Left hindlimb (tissue), 1 donor: Measurements from ENCODE around the gene PSG6.
"Not testable (repeated sequence)": the region's sequence is repeated elsewhere in the genome, so short reads cannot be mapped to it uniquely, and the experiment has no call there.

Experiments used
- DNase-seq: peaks from one replicate; pipeline ENCODE4 v3.0.0-alpha.2; 2018

Gene PSG6

DNA sequence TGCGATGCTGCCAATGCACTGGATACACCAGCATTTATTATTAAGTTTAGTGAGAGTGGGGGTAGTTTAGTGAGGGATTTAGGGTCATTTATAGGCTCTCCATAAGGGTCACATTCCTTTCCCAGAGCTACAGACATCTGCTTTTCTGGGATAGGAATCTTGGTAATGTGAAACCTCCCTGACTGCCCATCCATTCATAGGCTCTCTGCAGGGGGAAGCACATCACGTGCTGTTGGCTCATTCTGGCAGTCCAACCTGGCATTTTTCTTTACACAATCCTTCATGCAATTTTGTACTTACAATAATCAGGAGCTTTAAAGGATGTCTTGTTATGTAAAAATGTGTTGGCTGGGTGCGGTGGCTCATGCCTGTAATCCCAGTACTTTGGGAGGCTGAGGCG lies 17.1 kb downstream of the PSG6 start:
- DNase-seq = not testable (repeated sequence)

DNA sequence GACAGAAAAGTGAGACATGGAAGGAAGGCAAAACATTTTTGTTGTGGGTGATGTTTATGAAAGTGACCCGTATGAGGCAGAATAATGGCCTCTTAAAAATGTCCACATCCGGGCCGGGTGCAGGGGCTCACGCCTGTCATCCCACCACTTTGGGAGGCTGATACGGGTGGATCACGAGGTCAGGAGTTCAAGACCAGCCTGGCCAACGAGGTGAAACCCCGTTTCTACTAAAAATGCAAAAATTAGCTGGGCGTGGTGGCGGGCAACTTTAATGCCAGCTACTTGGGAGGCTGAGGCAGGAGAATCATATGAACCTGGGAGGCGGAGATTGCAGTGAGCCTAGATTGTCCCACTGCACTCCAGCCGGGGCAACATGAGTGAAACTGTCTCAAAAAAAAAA lies 18.0 kb downstream of the PSG6 start:
- DNase-seq = not testable (repeated sequence)

DNA sequence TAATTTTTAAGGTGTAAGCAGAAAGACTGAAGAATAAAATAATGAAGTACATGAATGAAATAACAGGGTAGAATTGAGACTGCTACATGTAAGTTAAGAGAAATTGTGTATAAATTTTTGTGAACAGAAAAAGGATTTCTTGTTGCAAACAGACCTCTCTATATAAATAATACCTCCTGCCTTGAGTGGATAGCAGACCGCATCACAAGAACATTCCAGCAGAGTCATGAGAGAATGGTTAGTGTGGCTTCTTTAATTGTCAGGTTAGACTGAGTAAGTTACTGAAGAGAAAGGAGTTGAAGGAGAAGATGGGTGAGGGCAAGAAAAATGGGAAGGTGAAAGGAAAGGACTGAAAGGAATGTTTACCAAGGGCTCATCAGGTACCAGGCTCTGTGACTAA lies 18.6 kb downstream of the PSG6 start:
- DNase-seq = not testable (repeated sequence)

DNA sequence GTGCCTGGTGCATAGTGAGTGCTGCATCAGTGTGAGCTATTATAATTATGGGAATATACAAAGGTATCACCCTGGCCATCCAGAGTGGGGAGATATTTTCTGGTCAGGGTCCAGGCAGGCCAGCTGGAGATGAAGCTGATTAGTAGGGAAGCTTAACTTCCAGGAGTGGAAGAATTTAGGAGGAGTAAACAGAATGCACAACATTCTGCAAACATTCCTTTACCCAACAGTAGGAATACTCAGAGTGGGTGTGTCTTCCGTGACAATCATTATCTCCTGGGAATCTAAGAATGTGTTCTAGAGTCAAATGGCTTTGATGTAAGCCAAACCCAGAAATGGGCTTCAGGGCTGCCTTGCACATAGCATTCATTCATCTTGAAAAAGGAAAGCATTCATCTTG lies 19.0 kb downstream of the PSG6 start:
- DNase-seq = not testable (repeated sequence)

DNA sequence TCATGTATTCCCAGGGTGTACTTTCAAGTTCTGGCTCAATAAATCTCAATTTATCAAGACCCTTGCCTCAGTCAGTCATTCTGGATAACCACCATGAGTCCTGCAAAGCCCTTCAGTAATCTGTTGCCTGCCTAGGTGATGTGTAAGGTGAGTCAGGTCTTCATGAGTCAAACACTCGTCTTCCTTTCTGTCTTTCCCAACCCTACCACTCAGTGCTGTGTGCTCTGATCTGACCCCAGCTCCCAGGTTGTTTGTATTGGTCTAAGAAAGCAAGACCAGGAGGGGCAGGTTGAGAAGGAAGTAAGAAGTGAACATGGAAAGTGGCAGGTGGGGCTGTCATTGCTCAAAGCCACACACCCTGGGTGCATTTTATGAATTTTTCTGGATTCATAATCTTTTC lies 20.0 kb downstream of the PSG6 start:
- not testable (repeated sequence) for DNase-seq

DNA sequence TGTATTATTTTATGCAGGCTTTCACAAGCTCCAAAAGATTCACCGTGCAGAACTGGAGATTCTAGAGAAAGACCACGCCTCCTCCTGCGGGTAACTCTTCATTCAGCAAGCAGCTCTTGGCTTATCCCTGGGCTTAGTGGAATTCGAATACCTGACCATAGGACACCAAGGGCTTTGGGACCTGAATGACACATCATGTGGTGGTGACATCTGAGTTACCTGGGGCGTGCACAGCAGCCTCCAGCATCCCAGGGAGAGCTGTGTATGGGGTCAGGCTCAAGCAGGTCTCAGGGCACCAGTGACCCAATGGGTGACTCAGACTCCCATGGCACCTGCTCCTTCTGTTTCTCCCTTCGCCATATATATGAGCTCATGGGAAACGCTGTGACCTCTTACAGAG lies 27.2 kb downstream of the PSG6 start:
- DNase-seq = not testable (repeated sequence)

DNA sequence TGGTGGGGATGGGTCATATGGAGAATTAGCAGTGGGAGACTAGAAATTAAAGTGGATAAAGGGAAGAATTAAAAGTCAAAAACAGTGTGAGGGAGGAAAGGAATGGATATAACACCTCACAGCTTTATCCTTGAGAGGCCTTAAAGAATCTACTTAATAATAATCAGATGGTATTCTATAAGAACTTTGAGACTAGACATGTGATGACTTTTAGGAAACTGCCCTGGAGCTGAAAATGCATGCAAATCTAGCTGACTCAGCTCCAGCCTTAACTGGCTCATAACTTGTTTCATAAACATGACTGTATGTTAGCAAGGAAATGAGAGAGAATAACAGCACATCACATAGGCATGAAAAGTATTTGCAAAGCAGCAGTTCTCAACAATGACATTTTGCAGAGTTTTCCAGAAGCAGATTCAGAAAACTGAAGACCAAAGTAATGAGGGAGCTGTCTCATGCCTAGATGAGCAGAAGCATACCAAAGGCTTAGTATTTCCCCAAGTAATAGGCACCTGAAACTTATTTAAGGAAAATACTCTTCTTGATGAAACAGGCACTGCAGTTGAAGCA lies 29.7 kb downstream of the PSG6 start:
- not testable (repeated sequence) for DNase-seq

DNA sequence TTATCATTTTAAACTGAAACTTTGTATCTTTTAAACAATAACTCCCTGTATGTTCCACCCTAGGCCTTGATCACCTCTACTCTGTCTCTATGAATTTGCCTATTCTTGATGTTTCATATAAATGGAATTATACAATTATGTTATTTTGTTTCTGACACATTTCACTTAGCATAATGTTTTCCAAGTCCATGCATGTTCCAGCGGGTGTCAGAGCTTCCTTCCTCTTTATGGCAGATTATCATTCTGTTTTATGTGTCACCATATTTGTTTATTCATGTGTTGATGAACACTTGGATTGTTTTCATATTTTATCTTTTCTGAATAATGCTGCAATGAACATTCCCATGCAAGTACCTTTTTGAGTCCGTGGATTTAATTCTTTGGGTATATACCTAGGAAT lies 35.0 kb downstream of the PSG6 start:
- DNase-seq = not testable (repeated sequence)

DNA sequence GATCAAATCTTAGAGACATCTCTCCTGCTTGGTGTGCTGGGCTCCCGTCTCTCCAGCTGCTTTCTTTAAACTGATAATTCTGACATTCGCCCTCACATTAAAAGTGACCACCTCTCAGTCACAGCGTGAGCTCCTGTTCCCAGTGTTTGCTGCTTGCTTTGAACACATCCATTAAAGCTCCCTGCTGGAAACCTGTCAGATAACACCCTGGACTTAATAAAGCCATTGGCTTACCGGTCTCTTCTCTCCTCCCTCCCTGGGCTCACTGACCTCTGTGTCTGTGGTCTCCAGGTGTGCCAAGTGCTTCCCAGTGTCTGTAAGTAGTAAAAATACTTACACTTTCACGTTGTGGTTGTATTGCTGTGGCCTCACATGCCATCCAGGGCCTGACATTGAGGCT lies 35.7 kb downstream of the PSG6 start:
- not testable (repeated sequence) for DNase-seq

DNA sequence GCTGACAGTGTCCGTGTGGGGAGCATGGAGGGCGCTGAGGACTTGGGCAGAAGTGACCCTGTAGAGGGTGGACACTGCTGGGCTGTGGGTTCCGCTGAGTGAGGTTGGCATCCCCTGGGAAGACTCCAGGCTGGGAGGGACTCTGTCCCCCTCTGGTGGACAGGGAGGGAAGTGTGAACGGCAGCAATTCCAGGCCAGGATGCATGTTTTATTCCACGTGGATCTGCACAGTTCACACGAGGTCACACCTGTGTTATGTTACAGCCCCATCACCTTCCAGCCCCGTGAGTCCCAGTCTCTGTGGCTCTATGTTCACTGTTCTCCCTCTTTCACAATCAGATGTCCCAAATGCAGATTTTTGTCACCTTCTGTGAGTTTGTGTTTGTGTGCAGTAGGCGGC lies 36.4 kb downstream of the PSG6 start:
- not testable (repeated sequence) for DNase-seq

DNA sequence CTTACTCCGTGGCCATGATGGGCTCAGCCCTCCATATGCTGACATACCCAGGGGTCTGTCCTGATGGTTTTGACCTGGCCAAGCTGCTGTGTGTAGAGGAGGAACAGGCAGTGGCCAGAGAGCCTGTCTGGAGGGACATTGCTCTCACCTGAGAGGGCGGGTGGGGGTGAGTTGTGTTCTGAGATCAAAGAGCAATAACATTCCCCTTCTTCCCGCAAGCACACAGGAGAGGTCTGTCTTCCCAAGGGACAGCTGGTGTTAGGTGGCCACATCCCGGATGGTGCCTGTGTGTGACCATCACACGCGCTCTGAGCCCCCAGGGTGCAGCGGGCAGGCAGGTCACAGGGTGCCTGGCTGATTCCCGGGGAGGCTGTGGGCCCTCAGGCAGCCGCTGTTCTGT lies 37.1 kb downstream of the PSG6 start:
- not testable (repeated sequence) for DNase-seq

DNA sequence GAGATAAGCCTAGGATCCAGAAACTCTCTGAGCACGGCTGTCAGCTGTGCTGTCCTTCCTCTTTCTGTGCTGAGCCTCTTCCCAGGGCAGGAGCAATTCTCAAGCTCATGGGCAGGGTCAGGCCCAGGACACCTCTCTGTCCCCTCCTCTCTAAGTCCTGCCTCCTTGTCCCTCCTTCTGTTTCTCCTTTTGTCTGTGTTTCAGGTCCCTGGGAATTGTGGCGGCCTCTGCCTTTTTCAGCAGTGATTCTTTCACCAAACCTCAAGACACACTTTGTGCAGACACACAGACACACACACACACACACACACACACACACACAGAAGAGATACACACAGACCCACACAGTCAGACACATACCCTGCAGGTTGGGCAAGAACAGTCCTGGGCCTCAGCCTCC lies 38.1 kb downstream of the PSG6 start, which contains the start of gene PSG1:
PSG1 (minus strand) TSS at position 101 of the 400 bp plus-strand sequence. CDS start 132 bp downstream, outside the sequence.
- DNase-seq = no peak

DNA sequence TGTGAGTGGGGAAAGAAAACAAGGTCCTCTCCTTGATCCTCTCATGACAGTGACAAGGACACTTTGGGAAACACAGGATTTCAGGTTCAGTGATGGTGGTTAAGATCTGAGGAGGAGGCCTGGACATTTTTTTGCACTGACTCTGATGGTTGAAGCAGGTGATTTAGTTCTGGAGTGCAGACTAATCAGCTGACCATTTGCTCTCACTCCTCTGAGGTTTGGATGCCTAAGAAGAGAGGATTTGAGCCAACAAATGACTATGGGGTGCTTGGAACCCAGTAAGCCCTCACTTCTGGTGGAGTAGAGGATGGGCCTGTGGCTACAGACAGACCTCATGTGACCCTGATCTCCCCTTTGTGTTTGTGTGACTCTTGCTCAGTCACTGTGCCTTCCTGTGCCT lies 41.1 kb downstream of the PSG6 start:
- DNase-seq = not testable (repeated sequence)

DNA sequence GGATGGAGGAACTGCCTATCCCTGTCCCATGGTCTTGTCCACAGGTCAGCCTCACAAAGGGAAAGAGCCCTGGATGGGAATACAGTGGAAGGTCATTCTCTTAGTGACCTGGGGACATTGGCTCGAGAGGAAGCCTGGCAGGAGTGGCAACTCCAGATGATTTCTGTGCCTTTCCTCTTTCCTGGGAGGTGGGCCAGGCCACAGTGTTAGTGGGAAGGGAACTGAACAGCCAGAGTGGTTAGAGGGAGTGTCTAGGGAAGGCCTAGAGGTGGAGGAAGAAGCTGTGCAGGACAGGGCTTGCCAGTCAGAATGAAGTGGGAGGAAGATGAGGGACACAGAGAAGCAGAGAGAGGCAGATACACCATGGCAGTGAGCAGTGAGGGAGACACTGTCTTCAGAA lies 41.8 kb downstream of the PSG6 start:
- not testable (repeated sequence) for DNase-seq

DNA sequence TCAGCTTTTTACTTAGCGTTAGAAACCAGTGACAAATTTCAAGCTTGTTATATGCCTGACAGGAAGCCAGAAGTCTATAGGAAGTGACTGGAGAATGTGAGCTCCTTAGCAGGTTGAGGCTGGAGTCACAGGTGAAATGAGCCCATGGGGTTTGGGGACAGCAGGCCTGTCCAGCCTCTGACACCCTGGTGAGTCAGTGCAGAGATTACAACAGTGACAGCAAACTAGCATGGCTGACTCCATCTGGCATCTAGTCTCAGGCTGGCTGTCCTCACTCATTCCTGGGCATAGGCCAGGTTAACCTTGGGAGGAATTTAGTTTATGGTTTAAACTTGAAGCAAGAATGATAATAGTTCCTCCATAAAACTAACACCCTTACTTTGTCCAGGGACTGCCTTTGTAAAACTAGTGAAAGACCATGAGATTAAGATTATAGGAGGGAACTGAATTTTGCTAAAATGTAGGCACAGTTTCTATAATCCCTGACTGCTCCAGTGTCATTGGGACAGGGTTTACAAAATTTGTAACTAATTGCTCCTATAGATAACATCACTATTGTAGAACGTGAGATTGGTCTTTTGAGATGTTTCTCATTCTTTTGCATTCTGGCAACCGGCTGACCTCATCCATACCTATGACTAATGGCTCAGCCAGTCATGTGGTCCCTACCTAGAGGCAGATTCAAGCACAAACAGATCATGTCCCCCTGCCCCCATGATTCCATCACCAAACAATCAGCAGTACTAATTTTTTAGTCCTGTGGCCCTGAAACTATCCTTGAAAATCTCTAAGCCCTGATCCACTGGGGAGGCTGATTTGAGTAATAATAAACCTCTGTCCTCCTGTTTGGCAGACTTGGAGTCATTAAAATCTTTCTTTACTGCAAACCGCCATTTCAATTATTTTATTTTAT lies 42.5 kb downstream of the PSG6 start:
- not testable (repeated sequence) for DNase-seq

DNA sequence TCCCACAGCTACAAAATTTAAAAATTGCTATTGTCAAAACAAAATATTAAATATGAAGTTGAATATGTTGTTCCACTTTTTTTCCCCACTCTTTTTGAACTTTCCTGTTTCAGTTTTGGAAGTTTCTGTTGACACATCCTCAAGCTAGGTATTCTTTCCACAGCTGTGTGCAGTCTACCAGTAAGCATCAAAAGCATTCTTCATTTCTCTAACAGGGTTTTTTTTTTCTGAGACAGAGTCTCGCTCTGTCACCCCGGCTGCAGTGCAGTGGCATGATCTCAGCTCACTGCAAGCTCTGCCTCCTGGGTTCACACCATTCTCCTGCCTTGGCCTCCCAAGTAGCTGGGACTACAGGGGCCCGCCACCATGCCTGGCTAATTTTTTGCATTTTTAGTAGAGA lies 43.6 kb downstream of the PSG6 start:
- not testable (repeated sequence) for DNase-seq

DNA sequence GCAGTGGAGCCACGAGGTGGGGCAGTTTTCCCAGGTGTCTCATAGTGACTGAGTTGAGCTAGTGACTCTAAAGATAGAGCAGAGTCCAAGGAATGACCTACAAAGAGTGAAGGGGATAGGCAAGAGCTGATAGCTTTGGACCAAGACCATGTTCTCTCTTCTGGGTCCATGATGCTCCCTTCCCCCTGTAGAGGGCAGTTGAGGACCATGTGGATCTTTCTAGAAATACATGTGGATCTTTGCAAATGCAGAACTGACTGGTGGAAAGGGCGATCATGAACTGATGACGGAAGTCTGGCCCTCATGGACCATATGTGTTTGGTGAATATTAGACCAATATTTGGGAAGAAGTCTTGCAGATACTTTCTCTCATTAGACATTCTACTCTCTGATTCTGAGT lies 45.1 kb downstream of the PSG6 start:
- DNase-seq = no peak

DNA sequence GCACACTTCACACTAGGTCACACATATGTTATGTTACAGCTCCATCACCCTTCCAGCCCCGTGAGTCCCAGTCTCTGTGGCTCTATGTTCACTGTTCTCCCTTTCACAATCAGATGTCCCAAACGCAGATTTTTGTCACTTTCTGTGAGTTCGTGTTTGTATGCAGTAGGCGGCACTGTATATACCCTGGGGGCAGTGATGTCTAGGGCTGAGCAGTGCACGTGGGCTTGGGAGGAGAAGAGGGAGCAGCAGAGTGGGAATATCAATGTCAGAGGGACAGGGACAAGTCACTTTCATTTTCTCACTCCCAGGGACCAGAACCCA lies 60.2 kb downstream of the PSG6 start:
- DNase-seq = no peak

DNA sequence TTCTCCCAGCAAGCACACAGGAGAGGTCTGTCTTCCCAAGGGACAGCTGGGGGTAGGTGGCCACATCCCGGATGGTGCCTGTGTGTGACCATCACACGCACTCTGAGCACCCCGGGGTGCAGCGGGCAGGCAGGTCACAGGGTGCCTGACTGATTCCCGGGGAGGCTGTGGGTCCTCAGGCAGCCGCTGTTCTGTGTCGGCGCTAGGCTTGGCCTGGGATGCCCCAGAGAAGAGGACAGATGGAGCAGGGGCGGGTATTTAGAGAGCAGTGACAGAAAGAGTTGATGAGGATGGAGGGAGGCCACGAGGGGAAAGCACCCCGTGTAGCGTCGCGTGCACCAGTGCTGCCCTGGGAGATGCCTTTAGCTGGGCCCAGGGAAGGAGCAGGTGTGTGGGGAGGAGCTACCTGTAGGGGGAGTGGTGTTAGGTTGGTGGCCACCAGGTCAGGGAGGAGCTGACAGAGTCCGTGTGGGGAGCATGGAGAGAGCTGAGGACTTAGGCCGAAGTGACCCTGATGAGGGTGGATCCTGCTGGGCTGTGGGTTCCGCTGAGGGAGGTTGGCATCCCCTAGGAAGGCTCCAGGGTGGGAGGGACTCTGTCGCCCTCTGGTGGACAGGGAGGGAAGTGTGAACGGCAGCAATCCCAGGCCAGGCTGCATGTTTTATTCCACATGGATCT lies 60.7 kb downstream of the PSG6 start:
- not testable (repeated sequence) for DNase-seq

DNA sequence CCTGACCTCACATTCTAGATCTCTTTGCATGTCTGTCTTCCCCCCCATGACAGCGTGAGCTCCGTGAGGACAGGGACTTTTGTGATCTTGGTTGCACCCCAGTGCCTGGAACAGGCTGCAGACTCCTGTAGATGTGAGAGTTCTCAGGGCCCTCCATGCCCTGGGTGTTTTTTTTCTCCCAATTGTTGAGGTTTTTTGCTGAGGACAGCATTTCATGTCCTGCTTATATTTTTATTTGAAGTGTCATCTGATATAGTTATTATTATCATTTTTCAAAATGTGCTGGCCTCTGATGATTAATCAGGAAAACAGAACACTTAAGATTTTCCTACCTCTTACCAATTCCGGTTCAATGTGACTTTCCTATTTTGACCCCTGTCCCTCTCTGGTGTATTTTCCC lies 62.9 kb downstream of the PSG6 start:
- not testable (repeated sequence) for DNase-seq

DNA sequence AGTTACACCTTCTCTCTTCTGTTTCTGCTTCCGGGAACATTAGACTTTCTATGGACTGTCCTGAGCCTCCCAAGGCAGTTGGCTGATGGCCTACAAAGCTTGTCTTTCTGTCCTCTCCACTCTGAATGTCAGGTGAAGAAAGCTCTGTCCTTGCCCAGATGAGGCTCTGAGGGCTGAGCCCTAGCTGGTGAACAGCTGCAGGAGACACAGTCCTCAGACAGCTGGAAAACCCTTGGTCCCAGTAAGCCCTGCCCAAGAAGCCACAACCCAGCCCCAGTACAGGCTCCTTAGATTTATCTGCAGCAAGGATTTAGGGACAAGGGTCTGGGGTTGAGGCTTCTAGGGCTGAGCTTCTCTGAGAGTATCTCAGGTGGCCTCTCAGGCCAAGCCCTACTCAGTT lies 64.5 kb downstream of the PSG6 start:
- DNase-seq = not testable (repeated sequence)

DNA sequence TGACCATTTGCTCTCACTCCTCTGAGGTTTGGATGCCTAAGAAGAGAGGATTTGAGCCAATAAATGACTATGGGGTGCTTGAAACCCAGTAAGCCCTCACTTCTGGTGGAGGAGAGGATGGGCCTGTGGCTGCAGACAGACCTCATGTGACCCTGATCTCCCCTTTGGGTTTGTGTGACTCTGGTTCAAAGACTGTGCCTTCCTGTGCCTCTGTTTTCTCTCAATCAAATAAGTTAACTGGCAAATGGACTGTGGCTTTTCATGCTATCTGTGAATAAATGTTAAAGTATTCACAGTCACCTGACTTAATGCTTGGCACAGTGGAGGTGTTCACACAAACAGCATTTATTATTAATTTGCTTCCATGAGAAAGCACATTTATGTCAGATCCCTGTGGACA lies 64.9 kb downstream of the PSG6 start:
- DNase-seq = not testable (repeated sequence)
